NOMO-1 treated with DMSO at 0.1 percent for 48 hours (cell line): ENCODE data around the gene ARF1.

ENCODE experiments used
- DNase-seq: peaks from one replicate; lab custom pipeline; 2025; ENCODE audit not compliant: unreplicated experiment; lab: John Stamatoyannopoulos, UW

Gene ARF1

DNA sequence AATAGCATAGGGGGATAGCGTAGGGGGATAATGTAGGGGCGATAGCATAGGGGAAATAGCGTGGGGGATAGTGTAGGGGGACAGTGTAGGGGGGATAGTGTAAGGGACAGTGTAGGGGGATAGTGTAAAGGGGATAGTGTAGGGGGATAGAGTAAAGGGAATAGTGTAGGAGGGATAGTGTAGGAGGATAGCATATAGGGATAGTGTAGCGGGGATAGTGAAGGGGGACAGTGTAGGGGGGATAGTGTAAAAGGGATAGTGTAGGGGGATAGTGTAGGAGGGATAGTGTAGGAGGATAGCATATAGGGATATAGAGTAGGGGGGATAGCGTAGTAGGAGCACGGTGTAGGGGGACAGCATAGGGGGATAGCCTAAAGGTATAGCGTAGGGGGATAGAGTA is 14.1 kb upstream of the ARF1 start:
- DNase-seq = no peak

DNA sequence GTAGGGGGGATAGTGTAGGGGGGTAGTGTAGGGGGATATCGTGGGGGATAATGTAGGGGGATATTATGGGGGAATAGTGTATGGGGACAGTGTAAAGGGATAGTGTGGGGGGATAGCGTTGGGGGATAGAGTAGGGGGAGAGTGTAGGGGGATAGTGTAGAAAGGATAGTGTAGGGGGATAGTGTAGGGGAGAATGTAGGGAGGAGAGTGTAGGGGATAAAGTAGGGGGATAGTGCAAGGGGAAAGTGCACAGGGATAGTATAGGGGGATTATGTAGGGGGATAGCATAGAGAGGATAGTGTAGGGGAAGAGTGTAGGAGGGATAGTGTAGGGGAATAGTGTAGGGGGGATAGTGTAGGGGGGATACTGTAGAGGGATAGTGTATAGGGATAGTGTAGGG is 12.3 kb upstream of the ARF1 start:
- DNase-seq = no peak

GRCh38 chr1:228070851-228071250 is 11.7 kb upstream of the ARF1 start:
- no peak for DNase-seq

GRCh38 chr1:228071839-228072657 is 10.5 kb upstream of the ARF1 start:
- DNase-seq = no peak

DNA sequence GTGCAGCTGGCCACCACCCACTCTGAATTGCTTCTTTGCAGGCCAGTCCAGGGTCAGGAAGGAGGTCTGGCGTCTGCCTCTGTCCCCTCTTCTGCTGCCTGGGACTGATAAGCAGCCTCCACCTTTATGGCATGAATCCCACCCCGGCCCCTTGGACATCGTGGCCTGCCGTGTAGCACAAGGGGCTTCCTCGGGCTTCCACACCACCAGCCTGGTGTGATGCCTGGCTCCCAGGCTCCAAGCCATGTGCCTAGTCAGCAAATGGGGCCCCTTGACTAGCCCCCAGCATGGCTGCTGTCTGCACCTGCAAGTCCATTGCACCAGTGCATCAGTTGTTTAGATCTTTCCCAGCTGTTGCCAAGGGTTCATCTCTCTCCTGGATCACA is 9.9 kb upstream of the ARF1 start:
- DNase-seq = no peak

DNA sequence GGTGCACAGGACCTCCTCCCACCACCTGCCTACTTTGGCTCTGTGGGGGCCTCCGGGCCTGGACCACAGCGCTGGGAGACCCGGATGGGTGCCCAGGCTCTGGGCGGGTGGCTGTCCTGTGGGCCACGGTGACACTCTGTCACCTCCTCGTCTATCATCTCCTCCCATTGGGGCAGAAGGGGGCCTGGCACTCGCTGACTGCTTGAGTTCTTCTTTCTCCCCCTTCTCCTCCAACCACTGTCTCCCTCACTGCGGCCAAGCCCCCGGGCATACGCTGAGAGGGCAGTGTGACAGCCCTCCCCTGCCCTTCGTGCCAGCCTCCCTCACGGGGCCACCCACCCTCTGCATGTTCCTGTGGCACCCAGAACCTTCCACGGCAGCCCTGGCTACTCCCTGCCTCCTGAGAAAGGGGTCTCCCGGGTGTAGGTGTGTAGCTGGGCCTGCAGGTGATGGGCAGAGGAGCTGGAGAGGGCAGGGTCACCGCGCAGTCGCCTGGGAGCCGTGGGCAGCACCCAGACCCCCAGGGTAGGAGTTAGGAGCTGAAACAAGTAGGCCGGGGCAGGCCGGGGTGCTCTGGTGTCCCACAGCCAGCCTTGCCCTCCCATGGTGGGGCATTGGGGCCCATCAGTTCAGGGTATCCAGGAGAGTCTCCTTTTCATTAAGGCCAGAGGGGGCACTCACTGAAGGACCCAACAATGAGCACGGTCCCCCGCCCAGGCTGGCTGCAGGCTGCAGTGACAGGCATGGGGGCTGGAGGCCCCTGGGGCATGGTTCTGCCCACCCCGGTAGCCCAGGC is 9.2 kb upstream of the ARF1 start:
- no peak for DNase-seq

DNA sequence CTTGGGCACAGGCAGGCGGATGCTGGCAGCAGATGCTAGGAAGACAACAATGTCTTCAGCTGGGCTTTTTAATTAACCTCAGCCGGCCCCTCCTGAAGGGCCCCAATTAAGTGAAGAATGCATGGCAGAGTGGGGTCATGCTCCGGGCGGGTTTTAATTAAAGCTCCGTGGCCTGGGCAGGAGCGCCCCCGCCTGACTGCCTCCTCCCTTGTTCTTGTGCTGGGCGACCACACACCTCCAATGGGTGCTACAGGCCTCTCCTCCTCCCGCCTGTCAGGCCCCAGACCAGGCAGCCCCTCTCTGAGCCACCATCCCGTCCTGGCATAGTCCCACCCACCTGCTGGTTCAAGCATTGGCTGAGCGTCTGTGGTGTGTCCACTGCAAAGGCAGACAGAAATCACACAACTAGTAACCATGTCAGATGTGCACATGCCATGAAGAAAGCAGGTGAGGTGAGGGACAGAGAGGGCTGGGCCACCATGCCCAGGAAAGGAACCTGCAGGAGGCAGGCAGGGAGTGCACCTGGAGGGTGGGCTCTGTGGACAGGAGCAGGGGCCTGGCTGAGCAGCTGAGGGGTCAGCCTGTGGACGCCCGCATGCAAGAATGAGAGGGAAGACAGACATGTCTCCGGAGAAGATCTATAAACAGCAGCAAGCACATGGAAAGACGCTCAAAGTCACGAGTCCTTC is 8.5 kb upstream of the ARF1 start:
- DNase-seq = no peak

- DNase-seq = no peak
Observed at GRCh38 chr1:228074954-228075730, 7.4 kb upstream of the ARF1 start.

DNA sequence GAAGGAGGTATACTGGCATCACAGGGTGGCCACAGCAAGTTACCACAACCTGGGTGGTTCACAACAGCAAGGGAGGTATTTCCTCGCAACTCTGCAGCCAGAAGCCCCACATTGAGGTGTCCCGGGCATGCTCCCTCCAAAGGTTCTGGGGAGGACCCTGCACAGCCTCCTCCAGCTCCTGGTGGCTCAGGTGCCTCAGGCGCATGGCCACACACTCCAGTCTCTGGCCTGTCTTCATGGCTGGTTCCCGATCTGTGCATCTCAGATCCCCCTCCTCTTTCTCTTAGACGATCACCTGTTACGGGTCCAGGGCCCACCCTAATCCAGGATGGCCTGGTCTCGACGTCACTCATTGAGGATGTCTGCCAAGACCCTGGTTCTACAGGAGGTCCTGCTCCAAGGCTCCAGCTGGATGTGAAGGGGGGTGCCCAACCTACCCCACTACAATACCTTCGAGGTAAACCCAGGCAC is 6.7 kb upstream of the ARF1 start:
- DNase-seq = no peak

GRCh38 chr1:228076796-228077430 is 5.6 kb upstream of the ARF1 start:
- no peak for DNase-seq

- DNase-seq = no peak
Observed at GRCh38 chr1:228077565-228078330, 4.8 kb upstream of the ARF1 start.

DNA sequence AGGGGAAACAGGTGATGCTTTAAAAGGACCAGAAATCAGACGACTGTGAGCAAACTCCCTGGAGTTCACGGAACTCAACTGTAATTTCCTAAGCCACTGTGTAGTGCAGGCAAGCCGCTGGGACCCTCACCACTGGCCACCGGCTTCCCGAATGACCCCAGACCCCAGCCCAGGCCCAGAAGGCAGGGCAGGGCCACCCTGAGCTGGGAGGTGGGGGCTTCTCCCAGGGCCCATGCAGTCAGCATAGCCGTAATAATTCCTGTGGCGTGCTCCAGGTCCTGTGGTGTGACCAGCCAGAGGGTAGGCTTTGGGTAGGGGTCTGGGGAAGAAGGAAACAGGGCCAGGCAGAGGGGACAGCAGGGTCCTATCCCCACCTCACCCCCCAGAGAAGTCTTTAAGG is 3.5 kb upstream of the ARF1 start:
- no peak for DNase-seq

DNA sequence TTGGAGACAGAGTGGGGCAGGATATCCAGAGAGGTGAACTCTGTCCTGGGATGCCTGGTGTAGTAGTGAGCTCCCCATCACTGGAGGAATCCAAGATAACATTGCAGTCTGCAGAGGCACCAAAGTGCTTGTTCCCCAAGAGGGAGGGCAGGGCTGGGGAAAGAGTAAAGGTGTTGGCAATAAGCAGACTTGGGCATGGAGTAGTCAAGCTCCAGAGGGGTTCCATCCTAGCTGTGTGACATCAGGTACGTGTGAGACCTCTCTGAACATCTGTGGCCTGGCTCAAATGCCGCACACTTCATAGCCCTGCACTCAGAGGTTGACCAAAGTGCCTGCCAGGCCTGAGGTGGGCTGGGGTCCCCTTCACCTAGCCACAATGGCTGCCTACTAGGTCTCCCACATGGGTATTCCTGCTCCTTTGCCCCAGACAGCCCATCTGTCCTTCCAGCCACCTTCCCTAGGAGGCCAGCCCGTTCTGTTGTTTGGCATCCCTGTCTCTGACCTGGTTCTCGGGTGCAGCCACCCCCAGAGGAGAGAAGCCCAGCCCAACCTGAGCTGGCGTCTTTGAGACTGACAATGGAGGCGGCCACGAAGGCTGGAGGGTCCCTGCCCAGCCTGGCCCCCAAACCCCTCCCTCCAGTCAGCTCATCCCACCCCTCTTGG is 2.8 kb upstream of the ARF1 start:
- no peak for DNase-seq

DNA sequence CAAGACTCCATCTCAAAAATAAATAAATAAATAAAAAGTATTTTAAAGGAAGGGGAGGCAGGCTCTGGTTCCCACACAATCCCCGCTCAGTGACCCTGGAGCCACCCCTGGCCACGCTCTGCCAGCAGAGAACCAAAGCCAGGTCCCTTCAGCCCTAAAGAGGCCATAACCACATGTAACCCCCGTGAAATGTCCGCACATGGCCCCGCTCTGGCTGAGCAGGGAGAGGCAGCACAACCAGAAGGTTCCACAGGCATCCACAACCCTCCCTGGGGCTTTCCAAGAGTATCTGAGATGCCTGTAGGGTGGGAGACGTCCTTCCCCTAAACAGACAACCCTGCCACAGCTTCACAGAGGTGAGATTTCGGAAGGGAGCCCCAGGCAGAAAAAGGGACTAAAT is 1.4 kb upstream of the ARF1 start:
- no peak for DNase-seq

- no peak for DNase-seq
Observed at GRCh38 chr1:228081578-228082213, 812 bp upstream of the ARF1 start.

- peak; percentile 27 for DNase-seq
Observed at GRCh38 chr1:228082918-228083870, 686 bp downstream of the ARF1 start.

- DNase-seq = no peak
Observed at GRCh38 chr1:228083871-228084278, 1.4 kb downstream of the ARF1 start.

GRCh38 chr1:228084325-228084724 is 1.8 kb downstream of the ARF1 start:
- peak; percentile 71 for DNase-seq
